Cerebellar cortex (tissue), 1 donor: Measurements from ENCODE around the gene PFN4.

Experiments used
- DNase-seq: peaks from one replicate; pipeline ENCODE4 v3.0.0-alpha.2; 2015; ENCODE audit warnings: low spot score

The PFN4 gene

DNA sequence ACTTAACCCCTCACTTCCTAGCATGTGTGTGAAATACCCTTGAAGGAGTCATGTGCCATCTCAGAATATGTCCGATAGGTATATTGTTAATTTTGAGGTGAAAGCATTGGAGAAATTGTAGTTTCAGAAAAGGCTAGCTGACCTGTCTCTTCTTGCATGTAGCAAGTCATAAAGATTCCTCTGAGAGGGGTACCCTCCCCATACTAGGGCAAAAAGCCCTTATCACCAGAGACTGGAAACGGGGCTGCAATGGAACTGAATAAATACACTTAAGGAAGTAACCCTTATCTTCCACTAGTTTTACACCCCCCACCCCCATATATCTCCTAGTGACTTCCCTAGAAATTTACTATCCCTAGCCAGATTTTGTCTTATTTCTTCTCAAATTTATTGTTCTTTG lies 45.3 kb downstream of the PFN4 start:
- no peak for DNase-seq

DNA sequence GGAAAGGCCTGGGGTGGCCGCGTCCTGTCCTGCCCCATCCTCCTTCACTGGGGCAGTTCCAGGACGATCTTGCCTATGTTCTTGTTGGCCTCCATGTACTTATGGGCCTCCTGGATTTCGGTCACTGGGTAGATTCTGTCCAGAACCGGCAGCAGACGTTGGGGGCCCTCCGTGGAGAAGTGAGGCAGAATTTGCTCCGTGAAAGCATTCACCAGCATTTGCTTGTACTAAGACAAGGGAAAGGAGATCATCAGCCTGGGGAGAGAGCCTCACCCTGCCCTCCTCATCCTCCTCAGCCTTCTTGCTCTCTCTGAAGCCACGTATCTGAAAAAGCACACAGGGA lies 45.6 kb downstream of the PFN4 start:
- DNase-seq: no peak

DNA sequence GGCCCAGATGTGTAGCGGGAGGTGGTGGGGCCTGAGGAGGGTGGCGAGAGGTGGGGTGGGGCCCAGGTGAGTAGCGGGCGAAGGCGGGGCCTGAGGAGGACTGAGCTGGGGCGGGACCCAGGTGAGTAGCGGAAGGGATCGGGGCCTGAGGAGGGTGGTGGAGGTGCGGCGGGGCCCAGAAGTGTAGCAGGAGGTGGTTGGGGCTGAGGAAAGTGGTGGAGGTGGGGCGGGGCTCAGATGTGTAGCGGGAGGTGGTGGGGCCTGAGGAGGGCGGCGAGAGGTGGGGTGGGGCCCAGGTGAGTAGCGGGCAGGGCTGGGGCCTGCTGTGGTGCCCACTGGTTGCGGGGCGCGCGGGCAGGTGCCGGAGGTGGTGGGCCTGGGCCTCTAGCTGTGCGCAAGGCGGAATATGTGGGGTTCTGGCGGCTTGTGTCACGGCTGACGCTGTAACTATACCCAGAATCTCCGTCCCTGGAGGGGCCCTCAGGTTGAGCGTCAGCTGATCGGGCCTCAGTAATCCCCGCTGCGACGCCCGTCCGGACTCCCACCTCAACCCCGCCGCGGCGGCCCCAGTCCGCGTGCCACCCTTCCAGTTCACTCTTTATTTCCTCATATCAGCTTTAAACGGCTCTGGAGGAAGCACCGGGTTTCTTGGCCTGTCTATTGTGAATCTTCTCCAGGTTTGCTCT lies 46.1 kb downstream of the PFN4 start:
- DNase-seq: peak; percentile 32

DNA sequence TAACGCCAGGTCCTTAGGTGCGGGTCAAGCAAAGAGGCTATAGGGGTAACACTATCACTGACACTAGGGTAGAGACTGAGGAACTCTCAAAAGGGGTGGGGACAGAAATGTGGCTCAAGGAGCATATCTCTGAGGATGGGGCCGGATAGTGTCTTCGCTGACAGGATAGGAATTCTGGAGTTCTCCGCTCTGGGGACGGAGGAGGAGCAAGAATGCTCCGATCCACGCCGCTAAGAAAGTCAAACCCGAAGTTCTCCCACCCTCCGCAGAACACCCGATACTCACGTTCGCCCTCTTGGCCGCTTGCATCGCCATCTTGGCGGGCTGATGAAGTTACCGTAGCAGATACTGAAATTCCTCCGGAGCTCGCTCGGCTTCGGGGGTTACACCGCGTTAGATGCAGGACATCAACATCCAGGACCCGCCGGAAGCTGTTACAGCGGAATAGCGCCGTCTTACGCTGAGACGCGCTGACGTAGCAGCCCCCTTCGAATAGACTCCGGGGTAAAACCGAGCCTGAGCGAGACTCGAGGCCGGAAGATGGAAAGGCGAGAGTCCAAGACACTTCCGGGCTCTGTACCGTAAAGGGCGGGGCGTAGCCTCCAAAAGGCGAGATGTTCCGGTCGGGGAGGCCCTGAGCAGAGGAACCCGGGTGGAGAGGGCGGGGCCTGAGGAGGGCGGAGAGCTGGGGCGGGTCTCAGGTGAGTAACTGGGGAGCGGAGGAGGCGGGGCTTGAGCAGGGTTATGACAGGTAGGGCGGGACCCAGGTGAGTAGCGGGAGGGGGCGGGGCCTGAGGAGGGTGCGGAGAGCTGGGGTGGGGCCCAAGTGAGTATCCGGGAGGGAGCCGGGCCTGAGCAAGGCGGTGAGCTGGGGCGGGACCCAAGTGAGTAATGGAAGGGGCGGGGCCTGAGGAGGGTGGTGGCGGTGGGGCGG lies 47.0 kb downstream of the PFN4 start, which contains the start of gene SF3B6:
TSS of gene SF3B6 (minus strand) at position 412 of the 934 bp plus-strand sequence. CDS start at position 315, 97 bp downstream.
- DNase-seq: peak; percentile 100

DNA sequence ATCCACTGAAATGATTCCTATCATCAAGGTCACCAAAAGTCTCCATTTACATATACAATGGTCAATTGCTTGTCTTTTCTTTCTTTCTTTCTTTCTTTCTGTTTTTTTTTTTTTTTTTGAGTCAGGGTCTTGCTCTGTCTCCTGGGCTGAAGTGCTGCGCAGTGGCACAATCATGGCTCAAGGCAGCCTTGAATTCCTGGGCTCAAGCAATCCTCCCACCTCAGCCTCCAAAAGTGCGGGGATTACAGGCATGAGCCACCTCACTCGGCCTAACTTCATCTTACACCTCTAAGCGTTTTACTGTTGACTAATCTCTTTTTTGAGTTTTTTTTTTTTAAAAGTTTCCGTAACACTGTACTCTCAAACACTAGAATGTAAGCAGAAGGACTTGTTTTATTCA lies 47.9 kb downstream of the PFN4 start:
- no peak for DNase-seq

DNA sequence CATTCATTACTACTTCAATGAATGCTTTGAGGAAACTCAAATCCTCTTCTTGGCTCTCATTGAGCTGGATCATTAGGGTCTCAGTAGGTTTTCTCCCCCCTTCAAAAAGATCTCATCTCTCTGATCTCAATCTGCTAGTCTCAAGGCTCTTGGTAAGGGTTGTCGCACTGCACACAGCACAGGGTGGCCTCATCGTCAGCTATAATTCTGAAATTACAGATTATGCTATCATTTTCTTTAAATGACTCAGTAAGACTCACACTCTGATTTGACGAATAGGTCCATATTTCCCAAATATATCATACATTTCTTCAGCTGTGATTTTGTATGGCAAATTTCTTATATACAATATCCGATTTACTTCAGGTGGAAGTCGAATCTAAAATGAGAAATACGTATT lies 49.3 kb downstream of the PFN4 start:
- no peak for DNase-seq

DNA sequence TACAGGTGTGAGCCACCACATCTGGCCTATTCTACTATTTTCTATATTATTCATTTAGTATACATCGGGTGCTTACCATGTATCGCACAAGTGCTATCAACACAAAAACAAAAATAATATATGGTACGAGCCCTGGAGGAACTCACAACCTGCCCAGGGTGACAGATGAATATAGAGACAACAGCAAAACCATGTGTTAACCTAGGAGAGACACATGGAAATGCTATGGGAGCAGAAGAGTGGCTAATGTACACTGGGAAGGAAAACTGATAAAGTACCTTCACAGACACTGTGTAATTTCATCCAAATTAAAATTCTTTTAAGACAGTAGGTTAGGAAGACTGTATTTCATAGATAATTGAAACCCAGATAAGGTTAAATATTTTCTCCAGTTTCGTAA lies 50.9 kb downstream of the PFN4 start:
- DNase-seq: no peak

DNA sequence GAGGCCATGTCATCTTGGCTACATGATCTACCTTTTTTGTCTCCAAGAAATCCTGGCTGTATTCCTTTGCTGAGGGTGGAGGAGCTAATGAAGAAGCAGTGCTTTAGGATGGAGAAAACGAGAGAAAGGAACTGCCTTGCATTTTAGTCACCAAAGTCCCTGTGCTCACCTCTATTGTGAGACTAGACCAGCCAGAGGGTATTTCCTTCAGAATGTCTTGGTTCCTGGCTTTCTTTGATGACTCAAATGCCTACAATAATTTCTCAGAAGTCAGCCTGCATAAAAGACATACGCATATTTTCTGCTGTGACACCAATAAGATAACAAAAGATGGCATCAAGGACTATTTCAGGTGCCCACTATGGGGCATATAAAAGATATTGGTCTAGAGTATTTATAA lies 57.8 kb downstream of the PFN4 start:
- DNase-seq: no peak
